ENCODE measurements around the gene MRPS18A. TPM values are rescaled to one million over a fixed set of nuclear protein-coding genes. Genes with fewer than 3 reads are reported as not detected.

The MRPS18A gene
- total and polyA plus RNA-seq, 9 of the 15 experiments (the other 6 are each of a cell fraction or from before 2014, with no cell fraction given): 87.5 to 243 (median 125) TPM

DNA sequence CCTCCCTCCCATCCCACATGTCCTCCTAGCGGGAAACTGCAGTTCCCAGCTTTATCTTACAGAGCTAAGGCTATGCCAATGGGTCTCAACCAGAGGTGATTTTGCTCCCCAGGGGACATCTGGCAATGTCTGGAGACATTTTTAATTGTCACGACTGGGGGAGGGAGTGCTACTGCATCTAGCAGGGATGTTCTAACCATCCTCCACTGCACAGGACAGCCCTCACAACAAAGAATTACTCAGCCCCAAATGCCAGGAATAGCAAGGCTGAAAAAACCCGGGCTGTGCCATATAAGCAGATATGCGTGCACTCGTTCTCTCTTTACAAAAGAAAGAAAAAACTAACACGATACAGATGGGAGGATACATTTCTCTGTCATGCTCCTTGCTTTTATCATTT, 8.5 kb downstream of the MRPS18A start (continued):
- TF ChIP-seq, protein P1, sequence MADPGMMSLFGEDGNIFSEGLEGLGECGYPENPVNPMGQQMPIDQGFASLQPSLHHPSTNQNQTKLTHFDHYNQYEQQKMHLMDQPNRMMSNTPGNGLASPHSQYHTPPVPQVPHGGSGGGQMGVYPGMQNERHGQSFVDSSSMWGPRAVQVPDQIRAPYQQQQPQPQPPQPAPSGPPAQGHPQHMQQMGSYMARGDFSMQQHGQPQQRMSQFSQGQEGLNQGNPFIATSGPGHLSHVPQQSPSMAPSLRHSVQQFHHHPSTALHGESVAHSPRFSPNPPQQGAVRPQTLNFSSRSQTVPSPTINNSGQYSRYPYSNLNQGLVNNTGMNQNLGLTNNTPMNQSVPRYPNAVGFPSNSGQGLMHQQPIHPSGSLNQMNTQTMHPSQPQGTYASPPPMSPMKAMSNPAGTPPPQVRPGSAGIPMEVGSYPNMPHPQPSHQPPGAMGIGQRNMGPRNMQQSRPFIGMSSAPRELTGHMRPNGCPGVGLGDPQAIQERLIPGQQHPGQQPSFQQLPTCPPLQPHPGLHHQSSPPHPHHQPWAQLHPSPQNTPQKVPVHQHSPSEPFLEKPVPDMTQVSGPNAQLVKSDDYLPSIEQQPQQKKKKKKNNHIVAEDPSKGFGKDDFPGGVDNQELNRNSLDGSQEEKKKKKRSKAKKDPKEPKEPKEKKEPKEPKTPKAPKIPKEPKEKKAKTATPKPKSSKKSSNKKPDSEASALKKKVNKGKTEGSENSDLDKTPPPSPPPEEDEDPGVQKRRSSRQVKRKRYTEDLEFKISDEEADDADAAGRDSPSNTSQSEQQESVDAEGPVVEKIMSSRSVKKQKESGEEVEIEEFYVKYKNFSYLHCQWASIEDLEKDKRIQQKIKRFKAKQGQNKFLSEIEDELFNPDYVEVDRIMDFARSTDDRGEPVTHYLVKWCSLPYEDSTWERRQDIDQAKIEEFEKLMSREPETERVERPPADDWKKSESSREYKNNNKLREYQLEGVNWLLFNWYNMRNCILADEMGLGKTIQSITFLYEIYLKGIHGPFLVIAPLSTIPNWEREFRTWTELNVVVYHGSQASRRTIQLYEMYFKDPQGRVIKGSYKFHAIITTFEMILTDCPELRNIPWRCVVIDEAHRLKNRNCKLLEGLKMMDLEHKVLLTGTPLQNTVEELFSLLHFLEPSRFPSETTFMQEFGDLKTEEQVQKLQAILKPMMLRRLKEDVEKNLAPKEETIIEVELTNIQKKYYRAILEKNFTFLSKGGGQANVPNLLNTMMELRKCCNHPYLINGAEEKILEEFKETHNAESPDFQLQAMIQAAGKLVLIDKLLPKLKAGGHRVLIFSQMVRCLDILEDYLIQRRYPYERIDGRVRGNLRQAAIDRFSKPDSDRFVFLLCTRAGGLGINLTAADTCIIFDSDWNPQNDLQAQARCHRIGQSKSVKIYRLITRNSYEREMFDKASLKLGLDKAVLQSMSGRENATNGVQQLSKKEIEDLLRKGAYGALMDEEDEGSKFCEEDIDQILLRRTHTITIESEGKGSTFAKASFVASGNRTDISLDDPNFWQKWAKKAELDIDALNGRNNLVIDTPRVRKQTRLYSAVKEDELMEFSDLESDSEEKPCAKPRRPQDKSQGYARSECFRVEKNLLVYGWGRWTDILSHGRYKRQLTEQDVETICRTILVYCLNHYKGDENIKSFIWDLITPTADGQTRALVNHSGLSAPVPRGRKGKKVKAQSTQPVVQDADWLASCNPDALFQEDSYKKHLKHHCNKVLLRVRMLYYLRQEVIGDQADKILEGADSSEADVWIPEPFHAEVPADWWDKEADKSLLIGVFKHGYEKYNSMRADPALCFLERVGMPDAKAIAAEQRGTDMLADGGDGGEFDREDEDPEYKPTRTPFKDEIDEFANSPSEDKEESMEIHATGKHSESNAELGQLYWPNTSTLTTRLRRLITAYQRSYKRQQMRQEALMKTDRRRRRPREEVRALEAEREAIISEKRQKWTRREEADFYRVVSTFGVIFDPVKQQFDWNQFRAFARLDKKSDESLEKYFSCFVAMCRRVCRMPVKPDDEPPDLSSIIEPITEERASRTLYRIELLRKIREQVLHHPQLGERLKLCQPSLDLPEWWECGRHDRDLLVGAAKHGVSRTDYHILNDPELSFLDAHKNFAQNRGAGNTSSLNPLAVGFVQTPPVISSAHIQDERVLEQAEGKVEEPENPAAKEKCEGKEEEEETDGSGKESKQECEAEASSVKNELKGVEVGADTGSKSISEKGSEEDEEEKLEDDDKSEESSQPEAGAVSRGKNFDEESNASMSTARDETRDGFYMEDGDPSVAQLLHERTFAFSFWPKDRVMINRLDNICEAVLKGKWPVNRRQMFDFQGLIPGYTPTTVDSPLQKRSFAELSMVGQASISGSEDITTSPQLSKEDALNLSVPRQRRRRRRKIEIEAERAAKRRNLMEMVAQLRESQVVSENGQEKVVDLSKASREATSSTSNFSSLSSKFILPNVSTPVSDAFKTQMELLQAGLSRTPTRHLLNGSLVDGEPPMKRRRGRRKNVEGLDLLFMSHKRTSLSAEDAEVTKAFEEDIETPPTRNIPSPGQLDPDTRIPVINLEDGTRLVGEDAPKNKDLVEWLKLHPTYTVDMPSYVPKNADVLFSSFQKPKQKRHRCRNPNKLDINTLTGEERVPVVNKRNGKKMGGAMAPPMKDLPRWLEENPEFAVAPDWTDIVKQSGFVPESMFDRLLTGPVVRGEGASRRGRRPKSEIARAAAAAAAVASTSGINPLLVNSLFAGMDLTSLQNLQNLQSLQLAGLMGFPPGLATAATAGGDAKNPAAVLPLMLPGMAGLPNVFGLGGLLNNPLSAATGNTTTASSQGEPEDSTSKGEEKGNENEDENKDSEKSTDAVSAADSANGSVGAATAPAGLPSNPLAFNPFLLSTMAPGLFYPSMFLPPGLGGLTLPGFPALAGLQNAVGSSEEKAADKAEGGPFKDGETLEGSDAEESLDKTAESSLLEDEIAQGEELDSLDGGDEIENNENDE (IDR thresholded peaks at IDR 0.05; ENCODE audit: low read depth, low read length): no peak
